GM12878 (cell line): Measurements from ENCODE around the gene XPNPEP1. TPM values are rescaled to one million over a fixed set of nuclear protein-coding genes. Genes with fewer than 3 reads are reported as not detected.
A peak's percentile ranks its signal among the peaks of the same experiment; 100 is the strongest.

Source experiments
- ATF2 ChIP-seq: IDR thresholded peaks from 2 replicates; pipeline ENCODE4 v1.6.1; 2012; ENCODE audit warnings: low read length, inconsistent platforms
- BHLHE40 ChIP-seq, 2 experiments: fragments of 450-650 bp in 1 of 2; IDR thresholded peaks; 2 replicates each; pipeline ENCODE4 v1.6.1; 2011 to 2017; ENCODE audit warnings: low read depth in 2 of 2, borderline replicate concordance in 1 of 2, improper control_type of control experiment in 1 of 2, low read length in 1 of 2, mild to moderate bottlenecking in 1 of 2
- BMI1 ChIP-seq: fragments of 450-650 bp; IDR thresholded peaks from 2 replicates; pipeline ENCODE4 v1.6.1; 2016; ENCODE audit warnings: mild to moderate bottlenecking, moderate library complexity, borderline replicate concordance
- CHD4 ChIP-seq: fragments of 200-600 bp; sonication (generic); IDR thresholded peaks from 2 replicates; pipeline ENCODE4 v1.6.1; 2016; ENCODE audit warnings: mild to moderate bottlenecking
- CREB1 ChIP-seq: IDR thresholded peaks from 2 replicates; pipeline ENCODE4 v1.6.1; 2012; ENCODE audit warnings: low read depth, mild to moderate bottlenecking, inconsistent platforms
- CREM ChIP-seq: IDR thresholded peaks from 2 replicates; pipeline ENCODE4 v1.6.1; 2014; ENCODE audit warnings: antibody characterized with exemption, low read depth
- E4F1 ChIP-seq: fragments of 450-650 bp; IDR thresholded peaks from 2 replicates; pipeline ENCODE4 v1.6.1; 2018; ENCODE audit warnings: borderline replicate concordance, mild to moderate bottlenecking; ENCODE audit not compliant: partially characterized antibody
- FOXM1 ChIP-seq: IDR thresholded peaks from 2 replicates; pipeline ENCODE4 v1.6.1; 2012; ENCODE audit warnings: low read depth, mild to moderate bottlenecking, inconsistent platforms, low read length, moderate library complexity
- IKZF1 ChIP-seq: fragments of 450-650 bp; conservative IDR thresholded peaks from 2 replicates; pipeline ENCODE4 v1.6.1; 2017; ENCODE audit warnings: antibody characterized with exemption, mild to moderate bottlenecking
- JUND ChIP-seq: IDR thresholded peaks from 2 replicates; pipeline ENCODE4 v1.6.1; 2012; ENCODE audit warnings: low read depth, mild to moderate bottlenecking, low read length, improper control_type of control experiment, moderate library complexity
- MAX ChIP-seq: IDR thresholded peaks from 2 replicates; pipeline ENCODE4 v1.6.1; 2012; ENCODE audit warnings: low read depth, low read length, improper control_type of control experiment
- MEF2A ChIP-seq: IDR thresholded peaks from 2 replicates; pipeline ENCODE4 v1.6.1; 2011; ENCODE audit warnings: low read depth, mild to moderate bottlenecking, low read length, moderate library complexity; ENCODE audit not compliant: insufficient read depth
- NBN ChIP-seq: fragments of 450-650 bp; IDR thresholded peaks from 2 replicates; pipeline ENCODE4 v1.6.1; 2016
- NFXL1 ChIP-seq: fragments of 450-650 bp; IDR thresholded peaks from 2 replicates; pipeline ENCODE4 v1.6.1; 2017; ENCODE audit warnings: antibody characterized with exemption, mild to moderate bottlenecking, borderline replicate concordance
- NKRF ChIP-seq: fragments of 450-650 bp; conservative IDR thresholded peaks from 2 replicates; pipeline ENCODE4 v1.6.1; 2017; ENCODE audit warnings: mild to moderate bottlenecking, moderate library complexity
- POLR2AphosphoS5 ChIP-seq: IDR thresholded peaks from 2 replicates; pipeline ENCODE4 v1.6.1; 2011; ENCODE audit warnings: mild to moderate bottlenecking, low read length, inconsistent platforms
- RCOR1 ChIP-seq: conservative IDR thresholded peaks from 2 replicates; pipeline ENCODE4 v1.6.1; 2012; ENCODE audit warnings: low read depth, low read length, improper control_type of control experiment
- RUNX3 ChIP-seq: IDR thresholded peaks from 2 replicates; pipeline ENCODE4 v1.6.1; 2012; ENCODE audit warnings: low read length, inconsistent platforms
- SMAD1 ChIP-seq: fragments of 450-650 bp; IDR thresholded peaks from 2 replicates; pipeline ENCODE4 v1.6.1; 2018; ENCODE audit warnings: mild to moderate bottlenecking, low read depth; ENCODE audit not compliant: partially characterized antibody
- SMARCA5 ChIP-seq: fragments of 450-650 bp; IDR thresholded peaks from 2 replicates; pipeline ENCODE4 v1.6.1; 2017; ENCODE audit warnings: mild to moderate bottlenecking
- SREBF1 ChIP-seq: IDR thresholded peaks from 2 replicates; pipeline ENCODE4 v1.6.1; 2012; ENCODE audit warnings: mild to moderate bottlenecking, low read length
- ZBED1 ChIP-seq: IDR thresholded peaks from 2 replicates; pipeline ENCODE4 v1.6.1; 2016; ENCODE audit warnings: borderline replicate concordance
- ZNF24 ChIP-seq: fragments of 450-650 bp; IDR thresholded peaks from 2 replicates; pipeline ENCODE4 v1.6.1; 2017; ENCODE audit warnings: antibody characterized with exemption, mild to moderate bottlenecking
- ZNF592 ChIP-seq: fragments of 450-650 bp; IDR thresholded peaks from 2 replicates; pipeline ENCODE4 v1.6.1; 2017; ENCODE audit warnings: mild to moderate bottlenecking, moderate library complexity
- polyA plus RNA-seq, 11 experiments: library from polyadenylated mRNA; depleted of rRNA in 4 of 11; unstranded in 6 of 11; stranded (reverse) in 5 of 11; fragments of >200 nt; fragmentation: Nextera tagmentation in 4 of 11; fragmentation: Illumina TruSeq in 1 of 11; extraction: Ambion mirVana in 4 of 11; extraction: Trizol in 1 of 11; gene quantifications; 1 replicate in 1 of 11; 2 replicates in 10 of 11; pipeline versions ENCODE4 v1.2.1 to v1.2.3, GENCODE V29; 2011 to 2016; ENCODE audit warnings: inconsistent platforms in 2 of 11, missing spikeins in 2 of 11, low read depth in 1 of 11
- total RNA-seq, 4 experiments: library from RNA; depleted of rRNA in 3 of 4; stranded (reverse); fragments of >200 nt in 3 of 4; fragmentation: Illumina TruSeq in 1 of 4; extraction: Trizol in 1 of 4; gene quantifications; 2 replicates each; pipeline versions ENCODE4 v1.2.1 to v1.2.3, GENCODE V29; 2013 to 2021

Gene XPNPEP1
- total and polyA plus RNA-seq, 10 of the 15 experiments (the other 5 are each of a cell fraction or from before 2014, with no cell fraction given) = 22.7 to 108 (median 43.5) TPM

GRCh38 chr10:109914966-109915365, 8.3 kb downstream of the XPNPEP1 start (continued):
- TF ChIP-seq CHD4 = no peak
- no peak for TF ChIP-seq RCOR1
- no peak for TF ChIP-seq MEF2A
- no peak for TF ChIP-seq ATF2
- TF ChIP-seq E4F1 = no peak
- TF ChIP-seq IKZF1 = no peak
- peak in 1 of 2 experiments; percentile 50; a peak in 1 of 4 replicates for TF ChIP-seq BHLHE40 (IDR thresholded peaks at IDR 0.05; ENCODE audit: borderline replicate concordance in 1 of 2, low read depth in 2 of 2, low read length in 1 of 2)
- TF ChIP-seq NFXL1 = no peak
- TF ChIP-seq ZNF592 = no peak
- no peak for TF ChIP-seq SMAD1
- TF ChIP-seq SMARCA5 = no peak
- TF ChIP-seq NKRF = no peak
- TF ChIP-seq POLR2AphosphoS5 = no peak
- TF ChIP-seq RUNX3 = peak; percentile 73
- TF ChIP-seq NBN = no peak
- no peak for TF ChIP-seq FOXM1
- TF ChIP-seq SREBF1 = no peak
- TF ChIP-seq BMI1 = no peak
- TF ChIP-seq CREB1 = no peak
- no peak for TF ChIP-seq MAX
- TF ChIP-seq JUND = no peak
- TF ChIP-seq ZNF24 = no peak
- no peak for TF ChIP-seq ZBED1
- TF ChIP-seq CREM = no peak
